Hepatocyte (in vitro differentiated cells): ENCODE data around the gene TPX2.

Experiments
- CTCF ChIP-seq: fragments of 200-600 bp; sonication (generic); IDR thresholded peaks from 2 replicates; pipeline ENCODE4 v1.5.1; 2016; ENCODE audit warnings: antibody characterized with exemption, mild to moderate bottlenecking; ENCODE audit not compliant: poor library complexity
- EZH2 ChIP-seq: fragments of 200-600 bp; sonication (generic); IDR thresholded peaks from 2 replicates; pipeline ENCODE4 v1.6.1; 2016; ENCODE audit warnings: antibody characterized with exemption, mild to moderate bottlenecking, borderline replicate concordance
- EZH2phosphoT487 ChIP-seq: fragments of 200-600 bp; sonication (generic); IDR thresholded peaks from one replicate; pipeline ENCODE4 v1.6.1; 2018; ENCODE audit warnings: antibody characterized with exemption, mild to moderate bottlenecking, low read depth, moderate library complexity; ENCODE audit not compliant: unreplicated experiment, severe bottlenecking

- TF ChIP-seq CTCF (no peak), EZH2phosphoT487 (no peak), EZH2 (no peak)
Observed at GRCh38 chr20:31708736-31709534, 30.2 kb upstream of the TPX2 start.
